GM23338 (cell line): Measurements from ENCODE around the gene PLA2G7. TPM values are rescaled to one million over a fixed set of nuclear protein-coding genes. Genes with fewer than 3 reads are reported as not detected.

Experiments used
- ATAC-seq: fragments of 200-7000 bp; cut with Tn5 transposase; 3 replicates; pipeline ENCODE4 v1.9.1; 2020
- DNase-seq: peaks from one replicate; pipeline ENCODE4 v3.0.0-alpha.2; 2015; ENCODE audit warnings: low spot score
- H2AFZ ChIP-seq: fragments of 200-600 bp; sonication (generic); 2 replicates; pipeline ENCODE4 v1.8.0; 2016; ENCODE audit warnings: antibody characterized with exemption, mild to moderate bottlenecking, moderate library complexity
- H3F3A ChIP-seq: fragments of 200-600 bp; sonication (generic); replicated peaks from 2 replicates; pipeline ENCODE4 v1.8.0; 2017; ENCODE audit warnings: antibody characterized with exemption, mixed run types, low read depth
- H3K27ac ChIP-seq: fragments of 200-600 bp; sonication (generic); 2 replicates; pipeline ENCODE4 v1.6.1; 2016; ENCODE audit warnings: low read depth
- H3K27me3 ChIP-seq: fragments of 200-600 bp; sonication (generic); 2 replicates; pipeline ENCODE4 v1.8.0; 2016; ENCODE audit warnings: mild to moderate bottlenecking, mixed run types, moderate library complexity; ENCODE audit not compliant: insufficient read depth
- H3K36me3 ChIP-seq: fragments of 200-600 bp; sonication (generic); 2 replicates; pipeline ENCODE4 v1.8.0; 2016; ENCODE audit warnings: mild to moderate bottlenecking; ENCODE audit not compliant: insufficient read depth
- H3K4me1 ChIP-seq: fragments of 200-600 bp; sonication (generic); 2 replicates; pipeline ENCODE4 v1.8.0; 2016; ENCODE audit warnings: mild to moderate bottlenecking, moderate library complexity; ENCODE audit not compliant: insufficient read depth
- H3K4me2 ChIP-seq: fragments of 200-600 bp; sonication (generic); 2 replicates; pipeline ENCODE4 v1.7.1; 2017; ENCODE audit warnings: mixed run types
- H3K4me3 ChIP-seq: fragments of 200-600 bp; sonication (generic); 2 replicates; pipeline ENCODE4 v1.6.1; 2016; ENCODE audit warnings: mixed run types
- H3K79me2 ChIP-seq: fragments of 200-600 bp; sonication (generic); replicated peaks from 2 replicates; pipeline ENCODE4 v1.8.0; 2017; ENCODE audit warnings: mild to moderate bottlenecking; ENCODE audit not compliant: insufficient read depth
- H3K9me2 ChIP-seq: fragments of 200-600 bp; sonication (generic); 2 replicates; pipeline ENCODE4 v1.8.0; 2017; ENCODE audit not compliant: insufficient read depth
- H4K20me1 ChIP-seq: fragments of 200-600 bp; sonication (generic); replicated peaks from 2 replicates; pipeline ENCODE4 v1.8.0; 2017; ENCODE audit warnings: mild to moderate bottlenecking; ENCODE audit not compliant: insufficient read depth
- H3K27ac Mint-ChIP-seq: 2 replicates; pipeline ENCODE4 v1.8.0; 2020; ENCODE audit warnings: inconsistent platforms, mild to moderate bottlenecking, moderate library complexity, mixed read lengths
- H3K27me3 Mint-ChIP-seq: 3 replicates; pipeline ENCODE4 v1.8.0; 2022; ENCODE audit warnings: low read depth, mild to moderate bottlenecking, moderate library complexity, mixed read lengths, inconsistent platforms; ENCODE audit not compliant: insufficient read depth, poor library complexity
- H3K36me3 Mint-ChIP-seq: 3 replicates; pipeline ENCODE4 v1.8.0; 2021; ENCODE audit warnings: low read depth, mild to moderate bottlenecking, inconsistent platforms, moderate library complexity, mixed read lengths
- H3K4me1 Mint-ChIP-seq: 3 replicates; pipeline ENCODE4 v1.8.0; 2020; ENCODE audit warnings: mild to moderate bottlenecking, inconsistent platforms, mixed read lengths
- H3K4me3 Mint-ChIP-seq: 3 replicates; pipeline ENCODE4 v1.8.0; 2021; ENCODE audit warnings: moderate library complexity, mild to moderate bottlenecking, inconsistent platforms, mixed read lengths
- H3K9me3 Mint-ChIP-seq: 3 replicates; pipeline ENCODE4 v1.8.0; 2020; ENCODE audit warnings: moderate library complexity, mild to moderate bottlenecking, inconsistent platforms, mixed read lengths
- CREB1 ChIP-seq: fragments of 250-450 bp; sonication (Bioruptor Pico); IDR thresholded peaks from 2 replicates; pipeline ENCODE4 v1.5.0; 2020; ENCODE audit warnings: low read depth, mild to moderate bottlenecking, moderate library complexity
- CTCF ChIP-seq, 2 experiments: fragments of 200-600 bp in 1 of 2; sonication (generic) in 1 of 2; conservative IDR thresholded peaks; 2 replicates each; pipeline versions ENCODE4 v1.5.1 to v1.6.1; 2016 to 2017; ENCODE audit warnings: antibody characterized with exemption in 2 of 2, low read depth in 2 of 2, mild to moderate bottlenecking in 2 of 2, moderate library complexity in 1 of 2
- ETS1 ChIP-seq: IDR thresholded peaks from 2 replicates; pipeline ENCODE4 v1.6.1; 2016; ENCODE audit warnings: antibody characterized with exemption
- EZH2 ChIP-seq: fragments of 200-600 bp; sonication (generic); IDR thresholded peaks from one replicate; pipeline ENCODE4 v1.8.0; 2017; ENCODE audit warnings: antibody characterized with exemption, mild to moderate bottlenecking, low read depth; ENCODE audit not compliant: unreplicated experiment
- JUNB ChIP-seq: IDR thresholded peaks from one replicate; pipeline ENCODE4 v1.6.1; 2016; ENCODE audit warnings: antibody characterized with exemption; ENCODE audit not compliant: unreplicated experiment
- POLR2AphosphoS5 ChIP-seq: IDR thresholded peaks from 2 replicates; pipeline ENCODE4 v1.6.1; 2016; ENCODE audit warnings: antibody characterized with exemption, low read depth
- ZNF331 ChIP-seq: fragments of 250-450 bp; sonication (Bioruptor Pico); IDR thresholded peaks from 2 replicates; pipeline ENCODE4 v1.5.0; 2020; ENCODE audit warnings: low read depth, mild to moderate bottlenecking, moderate library complexity
- polyA plus RNA-seq: library from polyadenylated mRNA; unstranded; fragments of >200 nt; fragmentation: Nextera tagmentation; extraction: Ambion mirVana; gene quantifications from 2 replicates; pipeline ENCODE4 v1.2.1, GENCODE V29; 2016
- total RNA-seq: library from RNA; depleted of rRNA; stranded (reverse); fragments of >200 nt; shearing (Covaris generic); gene quantifications from 2 replicates; pipeline ENCODE4 v1.2.3, GENCODE V29; 2014
- TF ChIP-seq, protein P1 (sequence below): fragments of 250-450 bp; sonication (Bioruptor Pico); IDR thresholded peaks from 2 replicates; pipeline ENCODE4 v1.5.0; 2020; ENCODE audit warnings: mild to moderate bottlenecking, moderate library complexity

PLA2G7 gene
- total and polyA plus RNA-seq, 2 experiments from 2014 or later: 2.4 to 2.8 TPM

DNA sequence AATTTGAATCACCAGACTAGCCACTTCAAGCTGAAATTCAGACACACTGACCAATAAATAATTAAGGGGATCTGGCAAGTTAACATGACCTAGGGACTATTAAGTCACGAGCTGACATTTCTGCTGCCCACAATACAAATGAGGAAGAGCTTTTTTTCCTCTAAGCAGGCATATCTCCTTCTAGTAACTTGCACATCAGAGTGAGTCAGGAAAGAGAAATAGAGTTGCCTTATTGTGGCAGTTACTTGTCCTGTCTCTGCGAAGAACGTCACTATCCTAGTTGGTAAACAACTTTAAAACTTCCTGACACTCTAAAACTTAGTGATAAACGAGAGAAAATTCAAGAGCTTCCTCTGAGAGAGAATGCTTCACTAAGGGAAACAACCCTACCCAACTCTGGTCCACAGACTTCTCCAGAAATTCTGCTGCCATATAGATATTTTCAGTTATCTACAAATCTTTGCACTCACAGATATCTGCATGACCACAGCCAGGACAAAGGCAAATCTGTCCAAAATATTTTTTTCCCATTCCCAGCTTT is 4.2 kb downstream of the PLA2G7 start (continued):
- TF ChIP-seq, protein P1, sequence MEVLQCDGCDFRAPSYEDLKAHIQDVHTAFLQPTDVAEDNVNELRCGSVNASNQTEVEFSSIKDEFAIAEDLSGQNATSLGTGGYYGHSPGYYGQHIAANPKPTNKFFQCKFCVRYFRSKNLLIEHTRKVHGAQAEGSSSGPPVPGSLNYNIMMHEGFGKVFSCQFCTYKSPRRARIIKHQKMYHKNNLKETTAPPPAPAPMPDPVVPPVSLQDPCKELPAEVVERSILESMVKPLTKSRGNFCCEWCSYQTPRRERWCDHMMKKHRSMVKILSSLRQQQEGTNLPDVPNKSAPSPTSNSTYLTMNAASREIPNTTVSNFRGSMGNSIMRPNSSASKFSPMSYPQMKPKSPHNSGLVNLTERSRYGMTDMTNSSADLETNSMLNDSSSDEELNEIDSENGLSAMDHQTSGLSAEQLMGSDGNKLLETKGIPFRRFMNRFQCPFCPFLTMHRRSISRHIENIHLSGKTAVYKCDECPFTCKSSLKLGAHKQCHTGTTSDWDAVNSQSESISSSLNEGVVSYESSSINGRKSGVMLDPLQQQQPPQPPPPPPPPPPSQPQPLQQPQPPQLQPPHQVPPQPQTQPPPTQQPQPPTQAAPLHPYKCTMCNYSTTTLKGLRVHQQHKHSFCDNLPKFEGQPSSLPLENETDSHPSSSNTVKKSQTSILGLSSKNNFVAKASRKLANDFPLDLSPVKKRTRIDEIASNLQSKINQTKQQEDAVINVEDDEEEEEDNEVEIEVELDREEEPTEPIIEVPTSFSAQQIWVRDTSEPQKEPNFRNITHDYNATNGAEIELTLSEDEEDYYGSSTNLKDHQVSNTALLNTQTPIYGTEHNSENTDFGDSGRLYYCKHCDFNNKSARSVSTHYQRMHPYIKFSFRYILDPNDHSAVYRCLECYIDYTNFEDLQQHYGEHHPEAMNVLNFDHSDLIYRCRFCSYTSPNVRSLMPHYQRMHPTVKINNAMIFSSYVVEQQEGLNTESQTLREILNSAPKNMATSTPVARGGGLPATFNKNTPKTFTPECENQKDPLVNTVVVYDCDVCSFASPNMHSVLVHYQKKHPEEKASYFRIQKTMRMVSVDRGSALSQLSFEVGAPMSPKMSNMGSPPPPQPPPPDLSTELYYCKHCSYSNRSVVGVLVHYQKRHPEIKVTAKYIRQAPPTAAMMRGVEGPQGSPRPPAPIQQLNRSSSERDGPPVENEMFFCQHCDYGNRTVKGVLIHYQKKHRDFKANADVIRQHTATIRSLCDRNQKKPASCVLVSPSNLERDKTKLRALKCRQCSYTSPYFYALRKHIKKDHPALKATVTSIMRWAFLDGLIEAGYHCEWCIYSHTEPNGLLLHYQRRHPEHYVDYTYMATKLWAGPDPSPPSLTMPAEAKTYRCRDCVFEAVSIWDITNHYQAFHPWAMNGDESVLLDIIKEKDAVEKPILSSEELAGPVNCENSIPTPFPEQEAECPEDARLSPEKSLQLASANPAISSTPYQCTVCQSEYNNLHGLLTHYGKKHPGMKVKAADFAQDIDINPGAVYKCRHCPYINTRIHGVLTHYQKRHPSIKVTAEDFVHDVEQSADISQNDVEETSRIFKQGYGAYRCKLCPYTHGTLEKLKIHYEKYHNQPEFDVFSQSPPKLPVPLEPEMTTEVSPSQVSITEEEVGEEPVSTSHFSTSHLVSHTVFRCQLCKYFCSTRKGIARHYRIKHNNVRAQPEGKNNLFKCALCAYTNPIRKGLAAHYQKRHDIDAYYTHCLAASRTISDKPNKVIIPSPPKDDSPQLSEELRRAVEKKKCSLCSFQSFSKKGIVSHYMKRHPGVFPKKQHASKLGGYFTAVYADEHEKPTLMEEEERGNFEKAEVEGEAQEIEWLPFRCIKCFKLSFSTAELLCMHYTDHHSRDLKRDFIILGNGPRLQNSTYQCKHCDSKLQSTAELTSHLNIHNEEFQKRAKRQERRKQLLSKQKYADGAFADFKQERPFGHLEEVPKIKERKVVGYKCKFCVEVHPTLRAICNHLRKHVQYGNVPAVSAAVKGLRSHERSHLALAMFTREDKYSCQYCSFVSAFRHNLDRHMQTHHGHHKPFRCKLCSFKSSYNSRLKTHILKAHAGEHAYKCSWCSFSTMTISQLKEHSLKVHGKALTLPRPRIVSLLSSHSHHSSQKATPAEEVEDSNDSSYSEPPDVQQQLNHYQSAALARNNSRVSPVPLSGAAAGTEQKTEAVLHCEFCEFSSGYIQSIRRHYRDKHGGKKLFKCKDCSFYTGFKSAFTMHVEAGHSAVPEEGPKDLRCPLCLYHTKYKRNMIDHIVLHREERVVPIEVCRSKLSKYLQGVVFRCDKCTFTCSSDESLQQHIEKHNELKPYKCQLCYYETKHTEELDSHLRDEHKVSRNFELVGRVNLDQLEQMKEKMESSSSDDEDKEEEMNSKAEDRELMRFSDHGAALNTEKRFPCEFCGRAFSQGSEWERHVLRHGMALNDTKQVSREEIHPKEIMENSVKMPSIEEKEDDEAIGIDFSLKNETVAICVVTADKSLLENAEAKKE (CRISPR knock-in tag): no peak
- no peak for TF ChIP-seq ZNF331
- TF ChIP-seq CREB1: no peak

- DNase-seq (no peak), ATAC-seq (no peak)
- Mint-ChIP-seq H3K4me3 (no peak overlapping the region), H3K9me3 (no peaks in the 10 kb centered on the region), H3K27me3 (peaks cover 15% of the 10 kb centered on the region), H3K4me1 (peaks cover 16% of the 10 kb centered on the region), H3K27ac (no peak overlapping the region), H3K36me3 (no peaks in the 10 kb centered on the region)
- Histone ChIP-seq H2AFZ (no peak overlapping the region), H3K9me2 (no peaks in the 10 kb centered on the region), H3K4me1 (0 out of 2 replicates have a peak, but pooled peaks cover 4% of the 10 kb centered on the region), H4K20me1 (no peaks in the 10 kb centered on the region), H3K36me3 (no peaks in the 10 kb centered on the region), H3K4me3 (no peak overlapping the region), H3K27ac (no peak overlapping the region), H3K4me2 (no peak overlapping the region), H3K79me2 (no peaks in the 10 kb centered on the region), H3K27me3 (peaks cover 5% of the 10 kb centered on the region), H3F3A (no peaks in the 10 kb centered on the region)
- no peak for TF ChIP-seq JUNB
- no peak for TF ChIP-seq EZH2
- no peak for TF ChIP-seq CREB1
- no peak for TF ChIP-seq CTCF (conservative IDR thresholded peaks at IDR 0.05; ENCODE audit: low read depth in 2 of 2)
- no peak for TF ChIP-seq ETS1
- TF ChIP-seq POLR2AphosphoS5: no peak
Measured at GRCh38 chr6:46729787-46730326, 5.3 kb downstream of the PLA2G7 start.
